ENCODE results near the gene TMEM214.
A peak's percentile ranks its signal among the peaks of the same experiment; 100 is the strongest.

Gene TMEM214

DNA sequence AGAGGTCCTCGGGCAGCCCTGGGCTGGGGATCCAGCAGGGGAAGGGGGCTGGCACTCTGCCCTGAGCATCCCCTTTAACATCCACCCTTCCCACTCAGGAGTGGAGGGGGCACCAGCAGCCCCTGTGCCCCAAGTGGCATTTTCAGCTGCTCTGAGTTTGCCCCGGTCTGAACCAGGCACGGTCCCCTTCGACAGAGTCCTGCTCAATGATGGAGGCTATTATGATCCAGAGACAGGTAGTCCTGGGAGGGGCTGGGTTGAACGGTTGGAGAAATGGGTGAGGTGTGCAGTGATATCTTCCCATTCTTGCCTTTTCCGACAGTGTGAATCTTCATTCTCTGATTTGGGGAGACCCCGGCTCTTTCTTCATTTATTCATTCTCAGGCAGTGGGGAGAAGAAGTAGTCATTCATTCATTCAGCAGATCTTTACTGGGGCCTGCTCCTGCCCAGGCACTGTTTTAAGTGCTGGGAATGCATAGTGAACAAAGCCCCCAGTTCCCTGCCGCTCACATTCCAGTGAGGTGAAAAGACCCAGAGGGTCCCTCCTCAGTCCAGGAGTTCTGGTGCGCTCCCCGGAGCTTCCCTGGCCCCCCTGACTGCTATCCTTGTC is 52.4 kb downstream of the TMEM214 start:
- TF ChIP-seq TAF1 (IDR thresholded peaks at IDR 0.05; ENCODE audit: borderline replicate concordance, insufficient read depth, low read length) (no peak), FOXP2 (optimal IDR thresholded peaks at IDR 0.05; ENCODE audit: borderline replicate concordance, extremely low read depth, extremely low read length, insufficient read depth) (no peak), POLR2AphosphoS5 (IDR thresholded peaks at IDR 0.05; ENCODE audit: low read depth, low read length) (no peak), SIN3A (IDR thresholded peaks at IDR 0.05; ENCODE audit: borderline replicate concordance, insufficient read depth, low read length) (no peak)
- TF ChIP-seq, protein P1, sequence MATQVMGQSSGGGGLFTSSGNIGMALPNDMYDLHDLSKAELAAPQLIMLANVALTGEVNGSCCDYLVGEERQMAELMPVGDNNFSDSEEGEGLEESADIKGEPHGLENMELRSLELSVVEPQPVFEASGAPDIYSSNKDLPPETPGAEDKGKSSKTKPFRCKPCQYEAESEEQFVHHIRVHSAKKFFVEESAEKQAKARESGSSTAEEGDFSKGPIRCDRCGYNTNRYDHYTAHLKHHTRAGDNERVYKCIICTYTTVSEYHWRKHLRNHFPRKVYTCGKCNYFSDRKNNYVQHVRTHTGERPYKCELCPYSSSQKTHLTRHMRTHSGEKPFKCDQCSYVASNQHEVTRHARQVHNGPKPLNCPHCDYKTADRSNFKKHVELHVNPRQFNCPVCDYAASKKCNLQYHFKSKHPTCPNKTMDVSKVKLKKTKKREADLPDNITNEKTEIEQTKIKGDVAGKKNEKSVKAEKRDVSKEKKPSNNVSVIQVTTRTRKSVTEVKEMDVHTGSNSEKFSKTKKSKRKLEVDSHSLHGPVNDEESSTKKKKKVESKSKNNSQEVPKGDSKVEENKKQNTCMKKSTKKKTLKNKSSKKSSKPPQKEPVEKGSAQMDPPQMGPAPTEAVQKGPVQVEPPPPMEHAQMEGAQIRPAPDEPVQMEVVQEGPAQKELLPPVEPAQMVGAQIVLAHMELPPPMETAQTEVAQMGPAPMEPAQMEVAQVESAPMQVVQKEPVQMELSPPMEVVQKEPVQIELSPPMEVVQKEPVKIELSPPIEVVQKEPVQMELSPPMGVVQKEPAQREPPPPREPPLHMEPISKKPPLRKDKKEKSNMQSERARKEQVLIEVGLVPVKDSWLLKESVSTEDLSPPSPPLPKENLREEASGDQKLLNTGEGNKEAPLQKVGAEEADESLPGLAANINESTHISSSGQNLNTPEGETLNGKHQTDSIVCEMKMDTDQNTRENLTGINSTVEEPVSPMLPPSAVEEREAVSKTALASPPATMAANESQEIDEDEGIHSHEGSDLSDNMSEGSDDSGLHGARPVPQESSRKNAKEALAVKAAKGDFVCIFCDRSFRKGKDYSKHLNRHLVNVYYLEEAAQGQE (IDR thresholded peaks at IDR 0.05; ENCODE audit: insufficient read depth in 1 of 2, low read depth in 2 of 2, low read length in 2 of 2), result no peak

GRCh38 chr2:27085673-27086089 is 52.9 kb downstream of the TMEM214 start:
- TF ChIP-seq POLR2AphosphoS5 (IDR thresholded peaks at IDR 0.05; ENCODE audit: low read depth, low read length), result no peak
- TF ChIP-seq, protein P1 (IDR thresholded peaks at IDR 0.05; ENCODE audit: insufficient read depth in 1 of 2, low read depth in 2 of 2, low read length in 2 of 2), result no peak
- TF ChIP-seq FOXP2 (optimal IDR thresholded peaks at IDR 0.05; ENCODE audit: borderline replicate concordance, extremely low read depth, extremely low read length, insufficient read depth), result no peak
- TF ChIP-seq SIN3A (IDR thresholded peaks at IDR 0.05; ENCODE audit: borderline replicate concordance, insufficient read depth, low read length), result no peak
- no peak for TF ChIP-seq TAF1 (IDR thresholded peaks at IDR 0.05; ENCODE audit: borderline replicate concordance, insufficient read depth, low read length)

DNA sequence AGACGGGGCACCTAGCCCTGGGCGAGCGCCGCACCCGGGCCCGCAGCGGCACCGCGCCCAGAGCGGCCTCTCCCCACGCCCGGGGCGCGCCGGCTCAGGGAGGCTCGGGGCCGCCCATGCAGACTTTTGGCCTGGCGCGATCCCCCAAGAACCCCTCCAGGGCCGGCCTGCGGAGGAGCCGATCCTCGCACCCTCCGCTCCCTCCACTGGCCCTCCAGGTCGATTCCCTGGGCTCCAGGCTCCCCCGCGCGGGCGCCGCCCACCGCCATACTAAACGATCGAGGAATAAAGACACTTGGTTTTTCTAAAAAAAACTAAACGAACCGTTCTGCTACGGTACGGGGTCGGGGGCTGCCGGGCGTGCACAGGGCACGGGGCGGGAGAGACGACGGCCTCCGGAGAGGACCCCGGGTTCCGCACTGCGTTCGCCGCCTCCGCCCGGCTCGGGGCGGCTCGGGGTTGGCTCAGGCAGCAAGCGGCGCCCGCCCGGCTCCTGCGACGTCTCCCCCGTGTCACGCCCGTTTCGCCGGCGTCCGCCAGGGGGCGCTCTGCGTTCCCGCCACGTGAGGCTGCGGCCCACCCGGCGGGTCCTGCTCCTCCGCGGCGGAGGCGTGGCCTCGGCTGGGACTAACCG is 53.4 kb downstream of the TMEM214 start:
- TF ChIP-seq TAF1 (IDR thresholded peaks at IDR 0.05; ENCODE audit: borderline replicate concordance, insufficient read depth, low read length), result 0 out of 2 replicates have a peak, but pooled peaks have one; percentile 34
- TF ChIP-seq FOXP2 (optimal IDR thresholded peaks at IDR 0.05; ENCODE audit: borderline replicate concordance, extremely low read depth, extremely low read length, insufficient read depth), result no peak
- no peak for TF ChIP-seq SIN3A (IDR thresholded peaks at IDR 0.05; ENCODE audit: borderline replicate concordance, insufficient read depth, low read length)
- TF ChIP-seq POLR2AphosphoS5 (IDR thresholded peaks at IDR 0.05; ENCODE audit: low read depth, low read length), result peak; percentile 57; the same call in 1 of the 2 replicates

DNA sequence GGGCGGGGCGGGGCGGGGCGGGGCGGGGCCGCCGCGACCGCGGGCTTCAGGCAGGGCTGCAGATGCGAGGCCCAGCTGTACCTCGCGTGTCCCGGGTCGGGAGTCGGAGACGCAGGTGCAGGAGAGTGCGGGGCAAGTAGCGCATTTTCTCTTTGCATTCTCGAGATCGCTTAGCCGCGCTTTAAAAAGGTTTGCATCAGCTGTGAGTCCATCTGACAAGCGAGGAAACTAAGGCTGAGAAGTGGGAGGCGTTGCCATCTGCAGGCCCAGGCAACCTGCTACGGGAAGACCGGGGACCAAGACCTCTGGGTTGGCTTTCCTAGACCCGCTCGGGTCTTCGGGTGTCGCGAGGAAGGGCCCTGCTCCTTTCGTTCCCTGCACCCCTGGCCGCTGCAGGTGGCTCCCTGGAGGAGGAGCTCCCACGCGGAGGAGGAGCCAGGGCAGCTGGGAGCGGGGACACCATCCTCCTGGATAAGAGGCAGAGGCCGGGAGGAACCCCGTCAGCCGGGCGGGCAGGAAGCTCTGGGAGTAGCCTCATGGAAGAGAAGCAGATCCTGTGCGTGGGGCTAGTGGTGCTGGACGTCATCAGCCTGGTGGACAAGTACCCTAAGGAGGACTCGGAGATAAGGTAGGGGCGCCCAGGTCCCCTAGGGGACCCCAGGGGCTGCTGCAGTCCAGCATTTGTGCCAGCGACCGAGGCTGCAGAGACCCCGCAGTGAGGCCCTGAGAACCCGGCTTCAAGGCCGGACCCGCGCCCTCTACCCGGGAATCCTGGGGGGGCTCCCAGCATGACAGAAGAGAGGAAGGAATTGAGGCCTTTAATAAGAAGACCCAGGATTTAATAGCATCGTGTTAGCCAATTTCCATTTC is 54.2 kb downstream of the TMEM214 start, which contains the start of gene KHK:
KHK (plus strand) TSS at position 49 of the 870 bp plus-strand sequence; CDS start at position 537, 488 bp downstream.
- TF ChIP-seq POLR2AphosphoS5 (IDR thresholded peaks at IDR 0.05; ENCODE audit: low read depth, low read length) (peak; percentile 4; the same call in 1 of the 2 replicates), TAF1 (IDR thresholded peaks at IDR 0.05; ENCODE audit: borderline replicate concordance, insufficient read depth, low read length) (no peak)

GRCh38 chr2:27087823-27088410 is 55.2 kb downstream of the TMEM214 start:
- no peak for TF ChIP-seq POLR2AphosphoS5 (IDR thresholded peaks at IDR 0.05; ENCODE audit: low read depth, low read length)
- no peak for TF ChIP-seq SIN3A (IDR thresholded peaks at IDR 0.05; ENCODE audit: borderline replicate concordance, insufficient read depth, low read length)
- TF ChIP-seq FOXP2 (optimal IDR thresholded peaks at IDR 0.05; ENCODE audit: borderline replicate concordance, extremely low read depth, extremely low read length, insufficient read depth), result no peak
- TF ChIP-seq, protein P1 (IDR thresholded peaks at IDR 0.05; ENCODE audit: insufficient read depth in 1 of 2, low read depth in 2 of 2, low read length in 2 of 2), result no peak
- no peak for TF ChIP-seq TAF1 (IDR thresholded peaks at IDR 0.05; ENCODE audit: borderline replicate concordance, insufficient read depth, low read length)

Measured in PFSK-1 (cell line).